HUES6 (cell line): ENCODE data around the gene MYCN.
A peak's percentile ranks its signal among the peaks of the same experiment; 100 is the strongest.

Source experiments
- H3K27ac ChIP-seq: 2 replicates; pipeline ENCODE4 v1.7.0; 2013; ENCODE audit warnings: low read depth, mild to moderate bottlenecking, low read length, inconsistent platforms
- H3K27me3 ChIP-seq: 2 replicates; pipeline ENCODE4 v1.6.1; 2013; ENCODE audit warnings: low read length; ENCODE audit not compliant: control insufficient read depth, insufficient read depth
- H3K36me3 ChIP-seq: 2 replicates; pipeline ENCODE4 v1.6.1; 2013; ENCODE audit warnings: low read length; ENCODE audit not compliant: control insufficient read depth, insufficient read depth
- H3K4me1 ChIP-seq: 2 replicates; pipeline ENCODE4 v1.6.1; 2013; ENCODE audit warnings: low read length; ENCODE audit not compliant: control insufficient read depth, insufficient read depth
- H3K4me3 ChIP-seq: 2 replicates; pipeline ENCODE4 v1.5.1; 2013; ENCODE audit warnings: low read depth, low read length
- H3K9ac ChIP-seq: one replicate; pipeline ENCODE4 v1.6.1; 2013; ENCODE audit warnings: mild to moderate bottlenecking, low read length
- H3K9me3 ChIP-seq: 2 replicates; pipeline ENCODE4 v1.6.1; 2013; ENCODE audit warnings: low read depth, low read length; ENCODE audit not compliant: control insufficient read depth, insufficient read depth

The MYCN gene

GRCh38 chr2:15976354-15976753 lies 36.0 kb downstream of the MYCN start:
- Histone ChIP-seq H3K9ac (no peak overlapping the region), H3K4me1 (peaks cover 21% of the 10 kb centered on the region), H3K27me3 (no peaks in the 10 kb centered on the region), H3K9me3 (no peaks in the 10 kb centered on the region), H3K4me3 (no peak overlapping the region), H3K36me3 (no peaks in the 10 kb centered on the region), H3K27ac (no peak overlapping the region)

- H3K4me3 ChIP-seq, result no peak overlapping the region
- H3K36me3 ChIP-seq, result no peaks in the 10 kb centered on the region
- no peaks in the 10 kb centered on the region for H3K27me3 ChIP-seq
- H3K9ac ChIP-seq, result no peak overlapping the region
- H3K4me1 ChIP-seq, result peaks cover 24% of the 10 kb centered on the region
- no peaks in the 10 kb centered on the region for H3K9me3 ChIP-seq
- no peak overlapping the region for H3K27ac ChIP-seq
Measured at GRCh38 chr2:15979051-15979758, 38.9 kb downstream of the MYCN start.

- Histone ChIP-seq H3K4me1 (peaks cover 30% of the 10 kb centered on the region), H3K9me3 (no peaks in the 10 kb centered on the region), H3K4me3 (no peak overlapping the region), H3K27me3 (no peaks in the 10 kb centered on the region), H3K27ac (peak overlapping the region; percentile 5; the same call in 1 of the 2 replicates), H3K9ac (peak overlapping the region; percentile 5), H3K36me3 (no peaks in the 10 kb centered on the region)
Measured at GRCh38 chr2:15979759-15980604, 39.6 kb downstream of the MYCN start.

- Histone ChIP-seq H3K27ac (peak overlapping the region; percentile 5; the same call in 1 of the 2 replicates), H3K9me3 (no peaks in the 10 kb centered on the region), H3K4me1 (peaks cover 35% of the 10 kb centered on the region), H3K9ac (peak overlapping the region; percentile 5), H3K27me3 (no peaks in the 10 kb centered on the region), H3K4me3 (no peak overlapping the region), H3K36me3 (no peaks in the 10 kb centered on the region)
Measured at GRCh38 chr2:15980605-15981098, 40.3 kb downstream of the MYCN start.

- H3K27me3 ChIP-seq, result no peaks in the 10 kb centered on the region
- H3K27ac ChIP-seq, result no peak overlapping the region
- H3K4me3 ChIP-seq, result no peak overlapping the region
- H3K36me3 ChIP-seq, result no peaks in the 10 kb centered on the region
- peaks cover 41% of the 10 kb centered on the region for H3K4me1 ChIP-seq
- H3K9ac ChIP-seq, result no peak overlapping the region
- H3K9me3 ChIP-seq, result no peaks in the 10 kb centered on the region
Measured at GRCh38 chr2:15981646-15982045, 41.3 kb downstream of the MYCN start.

- Histone ChIP-seq H3K9me3 (no peaks in the 10 kb centered on the region), H3K27me3 (no peaks in the 10 kb centered on the region), H3K4me3 (no peak overlapping the region), H3K27ac (no peak overlapping the region), H3K4me1 (peaks cover 44% of the 10 kb centered on the region), H3K36me3 (no peaks in the 10 kb centered on the region), H3K9ac (no peak overlapping the region)
Measured at GRCh38 chr2:15982285-15983044, 42.1 kb downstream of the MYCN start.

GRCh38 chr2:15983496-15983895 lies 43.1 kb downstream of the MYCN start:
- no peak overlapping the region for H3K27ac ChIP-seq
- H3K9ac ChIP-seq, result no peak overlapping the region
- H3K4me1 ChIP-seq, result peaks cover 45% of the 10 kb centered on the region
- H3K9me3 ChIP-seq, result no peaks in the 10 kb centered on the region
- no peaks in the 10 kb centered on the region for H3K27me3 ChIP-seq
- no peak overlapping the region for H3K4me3 ChIP-seq
- no peaks in the 10 kb centered on the region for H3K36me3 ChIP-seq

GRCh38 chr2:15984368-15985255 lies 44.3 kb downstream of the MYCN start:
- no peaks in the 10 kb centered on the region for H3K9me3 ChIP-seq
- peaks cover 46% of the 10 kb centered on the region for H3K4me1 ChIP-seq
- H3K36me3 ChIP-seq, result no peaks in the 10 kb centered on the region
- H3K9ac ChIP-seq, result no peak overlapping the region
- H3K27me3 ChIP-seq, result no peaks in the 10 kb centered on the region
- no peak overlapping the region for H3K4me3 ChIP-seq
- H3K27ac ChIP-seq, result no peak overlapping the region

- H3K9me3 ChIP-seq, result no peaks in the 10 kb centered on the region
- no peak overlapping the region for H3K9ac ChIP-seq
- H3K4me1 ChIP-seq, result peaks cover 53% of the 10 kb centered on the region
- no peaks in the 10 kb centered on the region for H3K36me3 ChIP-seq
- H3K4me3 ChIP-seq, result no peak overlapping the region
- H3K27ac ChIP-seq, result no peak overlapping the region
- no peaks in the 10 kb centered on the region for H3K27me3 ChIP-seq
Measured at GRCh38 chr2:15985531-15985930, 45.2 kb downstream of the MYCN start.

GRCh38 chr2:15986068-15986560 lies 45.8 kb downstream of the MYCN start:
- Histone ChIP-seq H3K4me3 (no peak overlapping the region), H3K27me3 (no peaks in the 10 kb centered on the region), H3K9me3 (no peaks in the 10 kb centered on the region), H3K4me1 (peaks cover 53% of the 10 kb centered on the region), H3K36me3 (no peaks in the 10 kb centered on the region), H3K27ac (no peak overlapping the region), H3K9ac (no peak overlapping the region)
